Subcutaneous adipose tissue (tissue), 4 donors: ENCODE data around the gene LEMD2. TPM values are rescaled to one million over a fixed set of nuclear protein-coding genes. Genes with fewer than 3 reads are reported as not detected.

Experiments
- total RNA-seq, 4 donors: library from RNA; depleted of rRNA; stranded (reverse); fragments of >200 nt; gene quantifications; one replicate each; pipeline ENCODE4 v1.1.0, GENCODE V29; 2016
- TF ChIP-seq, protein P1 (sequence below): fragments of 450-650 bp; IDR thresholded peaks from one replicate; pipeline ENCODE4 v1.5.1; 2016; ENCODE audit warnings: low read depth, mild to moderate bottlenecking, control low read depth, antibody characterized with exemption, moderate library complexity

The LEMD2 gene
- total RNA-seq, 4 donors from 2014 or later = 24.3 to 61.6 (median 40.0) TPM

GRCh38 chr6:33725891-33726673 is 62.8 kb downstream of the LEMD2 start:
- TF ChIP-seq, protein P1, sequence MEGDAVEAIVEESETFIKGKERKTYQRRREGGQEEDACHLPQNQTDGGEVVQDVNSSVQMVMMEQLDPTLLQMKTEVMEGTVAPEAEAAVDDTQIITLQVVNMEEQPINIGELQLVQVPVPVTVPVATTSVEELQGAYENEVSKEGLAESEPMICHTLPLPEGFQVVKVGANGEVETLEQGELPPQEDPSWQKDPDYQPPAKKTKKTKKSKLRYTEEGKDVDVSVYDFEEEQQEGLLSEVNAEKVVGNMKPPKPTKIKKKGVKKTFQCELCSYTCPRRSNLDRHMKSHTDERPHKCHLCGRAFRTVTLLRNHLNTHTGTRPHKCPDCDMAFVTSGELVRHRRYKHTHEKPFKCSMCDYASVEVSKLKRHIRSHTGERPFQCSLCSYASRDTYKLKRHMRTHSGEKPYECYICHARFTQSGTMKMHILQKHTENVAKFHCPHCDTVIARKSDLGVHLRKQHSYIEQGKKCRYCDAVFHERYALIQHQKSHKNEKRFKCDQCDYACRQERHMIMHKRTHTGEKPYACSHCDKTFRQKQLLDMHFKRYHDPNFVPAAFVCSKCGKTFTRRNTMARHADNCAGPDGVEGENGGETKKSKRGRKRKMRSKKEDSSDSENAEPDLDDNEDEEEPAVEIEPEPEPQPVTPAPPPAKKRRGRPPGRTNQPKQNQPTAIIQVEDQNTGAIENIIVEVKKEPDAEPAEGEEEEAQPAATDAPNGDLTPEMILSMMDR = no peak

GRCh38 chr6:33725222-33725621 is 63.7 kb downstream of the LEMD2 start:
- TF ChIP-seq, protein P1 = no peak

- TF ChIP-seq, protein P1 = no peak
Observed at GRCh38 chr6:33724102-33725023, 64.6 kb downstream of the LEMD2 start.

DNA sequence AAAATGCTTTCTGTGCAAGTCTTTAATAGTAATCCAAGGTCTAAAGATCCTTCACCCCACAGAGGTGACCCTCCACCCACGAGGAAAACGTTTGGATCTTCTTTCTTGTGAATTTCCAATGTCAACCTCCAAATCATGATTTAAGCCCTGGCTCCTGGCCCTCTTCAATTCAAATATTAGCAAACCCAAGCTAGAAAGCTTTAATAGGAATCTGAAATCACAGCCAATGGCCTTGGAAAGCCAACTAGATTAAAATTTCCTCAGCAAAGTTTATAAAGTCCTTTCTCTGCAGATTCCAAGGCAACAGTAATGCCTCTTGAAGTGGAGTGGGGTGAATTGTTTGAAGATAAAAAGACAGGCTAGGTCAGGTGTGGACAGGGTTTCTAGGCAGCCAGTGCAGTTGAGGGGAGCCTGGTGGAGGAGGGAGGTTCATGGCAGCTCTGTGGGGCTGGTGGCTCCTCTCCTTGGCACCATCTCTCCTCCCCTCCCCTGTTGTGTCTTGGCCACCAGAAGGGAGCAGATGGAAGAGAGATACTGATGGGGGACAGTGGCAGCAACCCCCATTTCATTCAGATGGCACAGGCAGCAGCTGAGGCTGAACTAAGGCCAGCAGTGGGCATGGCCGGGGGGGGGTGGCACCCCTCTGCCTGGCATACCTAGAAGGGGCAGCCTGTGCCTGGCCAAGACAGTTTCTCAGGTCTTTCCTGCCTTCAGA is 65.4 kb downstream of the LEMD2 start:
- TF ChIP-seq, protein P1 = no peak

DNA sequence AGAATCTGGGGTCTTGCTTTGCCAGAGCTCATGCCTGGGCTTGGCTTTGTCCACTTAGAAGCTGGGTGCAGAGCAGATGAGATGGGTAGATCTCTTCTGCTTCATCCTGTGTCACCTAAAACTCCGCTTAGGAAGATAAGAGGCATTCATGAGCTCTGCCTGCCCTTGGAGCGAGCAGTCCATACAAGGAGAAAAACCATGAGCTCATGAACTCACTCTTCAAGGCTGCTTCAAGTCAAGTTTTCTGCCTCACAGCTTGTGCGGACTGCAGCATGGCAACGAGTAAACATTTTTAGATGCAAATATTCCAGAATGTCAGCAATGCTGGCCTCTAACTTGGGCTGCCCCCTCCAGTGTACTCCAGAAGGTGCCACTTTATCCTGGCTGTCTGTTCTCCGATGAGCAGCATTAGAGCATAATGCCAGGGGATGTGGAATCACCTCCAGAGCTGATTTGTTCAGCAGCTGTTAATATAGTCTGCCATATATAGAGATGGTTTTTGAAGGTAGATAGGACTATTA is 66.8 kb downstream of the LEMD2 start:
- TF ChIP-seq, protein P1 = no peak

DNA sequence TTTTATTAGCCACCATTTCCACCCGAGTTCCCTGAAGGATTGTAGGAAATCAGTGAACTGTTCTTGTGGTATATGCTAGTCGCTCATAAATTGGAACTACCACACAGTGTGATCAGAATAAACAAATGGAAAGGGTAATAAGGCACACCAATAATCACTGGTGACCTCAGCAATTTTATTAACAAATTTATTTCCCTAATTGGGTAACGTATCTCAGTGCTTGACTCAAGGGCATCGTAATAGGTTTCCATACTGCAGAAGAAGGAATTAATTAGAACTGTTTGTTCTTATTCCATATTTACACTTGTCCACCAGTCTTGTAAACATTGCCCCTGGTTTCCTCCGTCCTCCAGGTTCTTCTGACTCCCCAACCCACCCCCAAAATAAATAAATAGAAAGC is 67.4 kb downstream of the LEMD2 start:
- TF ChIP-seq, protein P1 = no peak

Other genes starting within 250 kb of the LEMD2 start
- 10 to 100 TPM in 1 of 4 donors, 1 to 10 TPM in 3; 4.2 to 15.1 (median 6.8) TPM for gene BAK1, start 208.9 kb downstream of the LEMD2 start, total RNA-seq
- gene ITPR3, start 167.8 kb downstream of the LEMD2 start, total RNA-seq = 10 to 100 TPM; 13.8 to 23.5 (median 19.6) TPM
- gene UQCC2, start 77.4 kb downstream of the LEMD2 start, total RNA-seq = 10 to 100 TPM in 3 of 4 donors, 1 to 10 TPM in 1; 9.9 to 15.9 (median 13.5) TPM
- 1 to 10 TPM in 2 of 4 donors, under 1 TPM in 1, not detected in 1; 0.34 to 2.3 (median 1.1) TPM for gene IP6K3, start 42.2 kb downstream of the LEMD2 start, total RNA-seq
- not detected for gene MLN, start 14.9 kb upstream of the LEMD2 start, total RNA-seq